Heart left ventricle (tissue), 13 donors: ENCODE measurements around the gene PMS2.
"Not testable (repeated sequence)": the region's sequence is repeated elsewhere in the genome, so short reads cannot be mapped to it uniquely, and the experiment has no call there.

Source experiments
- POLR2A ChIP-seq, 2 donors: fragments of 450-650 bp; IDR thresholded peaks; one replicate each; pipeline ENCODE4 v1.6.1; 2017; ENCODE audit warnings: antibody characterized with exemption in 2 of 2, mild to moderate bottlenecking in 2 of 2, moderate library complexity in 2 of 2
- TF ChIP-seq, protein P1 (sequence below), 12 donors: fragments of 200-600 bp; sonication (generic) in 4 of 12; IDR thresholded peaks; one replicate each; pipeline versions ENCODE4 v1.5.0 to v1.8.0; 2018 to 2022; ENCODE audit warnings: antibody characterized with exemption in 12 of 12, mild to moderate bottlenecking in 5 of 12
- donor health status: ischemic (EF 13 %, LVEDD 7.1; RV severe dilation, severe dysfunction).
- donor health status: DM: no; HTN: yes; CAD: no.
- donor health status: DM: no; HTN: no; CAD: no.
- donor health status: ischemic (EF 25% LVEDD 6.9; RV normal size, moderate dysfunction).
- donor health status: ischemic (EF 25% LVEDD 5.7; RV mildly dilated, moderate dysfunction).
- donor health status: ischemic (EF 35%, LVEDD 5.7; RV mildly dilated, moderate dysfunction).
- donor health status: nonischemic (EF 11% LVEDD 7.7; RV severe dilation, severe dysfunction).
- donor health status: DM: yes; HTN: yes; CAD: no.
- donor health status: PGD.
- donor health status: ischemic (EF 29% LVEDD 5.4; RV normal size, mild dysfunction).
- donor health status: nonischemic (EF 23%, LVEDD 6.1; RV moderate dilation, normal function).

DNA sequence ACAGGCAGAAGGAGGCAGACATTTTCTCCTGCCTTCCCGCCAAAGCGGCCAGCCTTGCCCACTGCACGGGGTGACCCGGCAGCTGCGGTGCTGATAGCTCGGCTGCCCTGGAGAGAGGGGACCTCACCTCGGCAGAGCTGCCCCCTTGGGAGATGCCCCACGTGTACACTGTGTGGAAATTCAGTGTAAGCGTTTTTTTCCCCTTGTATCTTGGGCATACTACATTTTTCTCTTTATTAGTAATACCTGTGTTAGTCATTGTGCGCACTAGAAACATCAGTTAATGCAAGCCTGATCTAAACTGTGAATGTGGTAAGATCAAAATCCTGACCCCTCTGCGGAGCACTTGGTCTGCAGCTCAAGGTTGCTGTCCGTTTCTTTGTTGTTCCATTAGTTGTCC, 84.2 kb downstream of the PMS2 start:
- TF ChIP-seq, protein P1, sequence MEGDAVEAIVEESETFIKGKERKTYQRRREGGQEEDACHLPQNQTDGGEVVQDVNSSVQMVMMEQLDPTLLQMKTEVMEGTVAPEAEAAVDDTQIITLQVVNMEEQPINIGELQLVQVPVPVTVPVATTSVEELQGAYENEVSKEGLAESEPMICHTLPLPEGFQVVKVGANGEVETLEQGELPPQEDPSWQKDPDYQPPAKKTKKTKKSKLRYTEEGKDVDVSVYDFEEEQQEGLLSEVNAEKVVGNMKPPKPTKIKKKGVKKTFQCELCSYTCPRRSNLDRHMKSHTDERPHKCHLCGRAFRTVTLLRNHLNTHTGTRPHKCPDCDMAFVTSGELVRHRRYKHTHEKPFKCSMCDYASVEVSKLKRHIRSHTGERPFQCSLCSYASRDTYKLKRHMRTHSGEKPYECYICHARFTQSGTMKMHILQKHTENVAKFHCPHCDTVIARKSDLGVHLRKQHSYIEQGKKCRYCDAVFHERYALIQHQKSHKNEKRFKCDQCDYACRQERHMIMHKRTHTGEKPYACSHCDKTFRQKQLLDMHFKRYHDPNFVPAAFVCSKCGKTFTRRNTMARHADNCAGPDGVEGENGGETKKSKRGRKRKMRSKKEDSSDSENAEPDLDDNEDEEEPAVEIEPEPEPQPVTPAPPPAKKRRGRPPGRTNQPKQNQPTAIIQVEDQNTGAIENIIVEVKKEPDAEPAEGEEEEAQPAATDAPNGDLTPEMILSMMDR (IDR thresholded peaks at IDR 0.05): not testable (repeated sequence)
- not testable (repeated sequence) for TF ChIP-seq POLR2A (IDR thresholded peaks at IDR 0.05)
